Right lobe of liver (tissue), 4 donors: Measurements from ENCODE around the gene PROSER2.

Experiments used
- CTCF ChIP-seq, 4 donors: fragments of 200-600 bp in 3 of 4; fragments of 450-650 bp in 1 of 4; IDR thresholded peaks; one replicate each; pipeline versions ENCODE4 v1.5.1 to v1.8.0; 2016 to 2022; ENCODE audit warnings: antibody characterized with exemption in 4 of 4, mild to moderate bottlenecking in 2 of 4
- POLR2A ChIP-seq: fragments of 450-650 bp; IDR thresholded peaks from one replicate; pipeline ENCODE4 v1.6.1; 2017; ENCODE audit warnings: antibody characterized with exemption, mild to moderate bottlenecking
- donor health status: DM: no; HTN: no; CAD: no.
- donor health status: DM: no; HTN: no; CAD: no.
- donor health status: DM: no; HTN: yes; CAD: no.

- TF ChIP-seq CTCF (IDR thresholded peaks at IDR 0.05) = no peak
- TF ChIP-seq POLR2A = no peak
Observed at GRCh38 chr10:11846542-11846941, 23.4 kb downstream of the PROSER2 start.
